NT2/D1 (cell line): Measurements from ENCODE around the gene COBLL1.

ENCODE experiments used
- SUZ12 ChIP-seq: IDR thresholded peaks from 2 replicates; pipeline ENCODE4 v1.6.1; 2011; ENCODE audit not compliant: insufficient read length, insufficient read depth; ENCODE audit errors: extremely low read depth
- ZNF274 ChIP-seq: IDR thresholded peaks from 2 replicates; pipeline ENCODE4 v1.6.1; 2011; ENCODE audit warnings: mild to moderate bottlenecking, low read depth, low read length

DNA sequence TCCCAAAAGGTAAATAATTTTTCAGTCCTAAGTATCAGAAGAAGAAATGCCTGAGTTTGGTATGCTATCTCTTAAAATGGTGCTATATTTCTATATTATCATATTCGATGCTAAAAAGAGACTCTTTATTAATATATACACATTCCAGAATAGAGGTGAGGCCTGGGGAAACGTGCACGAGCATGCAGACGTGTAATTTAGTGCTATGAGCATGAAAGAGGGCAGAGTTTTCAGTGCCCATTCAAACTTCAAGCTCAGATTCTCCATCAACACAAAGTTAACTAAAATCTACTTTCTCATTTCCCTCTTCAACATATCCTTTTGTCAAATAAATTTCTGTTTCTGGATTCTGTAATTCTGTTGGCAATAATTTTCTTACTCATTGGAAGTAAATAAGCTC, 5.7 kb upstream of the COBLL1 start:
- TF ChIP-seq SUZ12 (no peak), ZNF274 (no peak)
